Subcutaneous adipose tissue (tissue), 4 donors: Measurements from ENCODE around the gene CSF1R. TPM values are rescaled to one million over a fixed set of nuclear protein-coding genes. Genes with fewer than 3 reads are reported as not detected.

Experiments
- CTCF ChIP-seq: fragments of 450-650 bp; IDR thresholded peaks from one replicate; pipeline ENCODE4 v1.5.1; 2016; ENCODE audit warnings: low read depth, mild to moderate bottlenecking, control low read depth, antibody characterized with exemption, moderate library complexity
- total RNA-seq, 4 donors: library from RNA; depleted of rRNA; stranded (reverse); fragments of >200 nt; gene quantifications; one replicate each; pipeline ENCODE4 v1.1.0, GENCODE V29; 2016

The CSF1R gene
- total RNA-seq, 4 donors from 2014 or later, result 35.2 to 152 (median 79.7) TPM

- TF ChIP-seq CTCF, result no peak
Measured at GRCh38 chr5:150114773-150115408, 28.5 kb upstream of the CSF1R start.

GRCh38 chr5:150114102-150114641 lies 27.8 kb upstream of the CSF1R start:
- TF ChIP-seq CTCF, result no peak

- no peak for TF ChIP-seq CTCF
Measured at GRCh38 chr5:150113047-150113744, 26.8 kb upstream of the CSF1R start.

GRCh38 chr5:150112201-150113046 lies 26.1 kb upstream of the CSF1R start:
- TF ChIP-seq CTCF, result no peak

- TF ChIP-seq CTCF, result no peak
Measured at GRCh38 chr5:150111122-150111521, 24.8 kb upstream of the CSF1R start.

- TF ChIP-seq CTCF, result no peak
Measured at GRCh38 chr5:150109921-150110320, 23.6 kb upstream of the CSF1R start.
